Neural cell (in vitro differentiated cells): Measurements from ENCODE around the gene SDK2.

Source experiments
- CTCF ChIP-seq: fragments of 450-650 bp; IDR thresholded peaks from 2 replicates; pipeline ENCODE4 v1.5.1; 2014; ENCODE audit warnings: antibody characterized with exemption, mild to moderate bottlenecking, moderate library complexity; ENCODE audit not compliant: poor library complexity, severe bottlenecking
- EZH2 ChIP-seq: fragments of 200-600, 300-800 bp; shearing (Covaris generic), sonication (generic); IDR thresholded peaks from 2 replicates; pipeline ENCODE4 v1.6.1; 2014; ENCODE audit warnings: antibody characterized with exemption, low read length, borderline replicate concordance, mild to moderate bottlenecking; ENCODE audit not compliant: insufficient read depth, poor library complexity, severe bottlenecking
- MXI1 ChIP-seq: fragments of 450-650 bp; conservative IDR thresholded peaks from 2 replicates; pipeline ENCODE4 v1.6.1; 2014; ENCODE audit warnings: antibody characterized with exemption, mild to moderate bottlenecking; ENCODE audit not compliant: poor library complexity, severe bottlenecking
- POLR2AphosphoS5 ChIP-seq: IDR thresholded peaks from 2 replicates; pipeline ENCODE4 v1.6.1; 2012
- SMC3 ChIP-seq: fragments of 450-650 bp; conservative IDR thresholded peaks from 2 replicates; pipeline ENCODE4 v1.6.1; 2014; ENCODE audit warnings: antibody characterized with exemption, mild to moderate bottlenecking, moderate library complexity; ENCODE audit not compliant: poor library complexity

DNA sequence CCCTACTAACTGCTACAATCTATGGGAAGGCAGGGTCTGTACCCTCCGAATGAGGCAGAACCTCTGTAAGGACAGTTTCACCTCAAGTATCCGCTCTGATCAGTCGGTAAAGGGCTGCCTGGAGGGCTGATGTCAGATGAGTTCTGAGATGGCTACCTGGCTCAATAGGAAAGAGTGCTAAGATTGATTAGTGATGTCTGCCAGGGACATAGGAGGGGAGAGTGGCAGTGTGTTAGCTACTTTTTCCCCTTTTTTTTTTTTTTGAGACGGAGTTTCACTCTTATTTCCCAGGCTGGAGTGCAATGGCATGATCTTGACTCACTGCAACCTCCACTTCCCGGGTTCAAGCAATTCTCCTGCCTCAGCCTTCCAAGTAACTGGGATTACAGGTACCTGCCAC is 293.4 kb downstream of the SDK2 start:
- TF ChIP-seq CTCF (no peak), POLR2AphosphoS5 (no peak), EZH2 (no peak), MXI1 (no peak), SMC3 (no peak)
